DND-41 (cell line): ENCODE results near the gene DNAJB7.

ENCODE experiments used
- ATAC-seq: fragments of 200-7000 bp; cut with Tn5 transposase; 3 replicates; pipeline ENCODE4 v1.9.1; 2021; ENCODE audit warnings: low read depth; ENCODE audit not compliant: insufficient read depth
- DNase-seq: peaks from one replicate; pipeline ENCODE4 v3.0.0-alpha.2; 2020
- H2AFZ ChIP-seq: 2 replicates; pipeline ENCODE4 v1.6.0; 2012; ENCODE audit warnings: low read depth, low read length
- H3K27ac ChIP-seq: 2 replicates; pipeline ENCODE4 v1.5.1; 2012; ENCODE audit warnings: low read length, inconsistent platforms
- H3K27me3 ChIP-seq: fragments of 200-600 bp; sonication (generic); 2 replicates; pipeline ENCODE4 v1.6.0; 2012; ENCODE audit warnings: low read length, mild to moderate bottlenecking, inconsistent platforms; ENCODE audit not compliant: insufficient read depth, poor library complexity
- H3K36me3 ChIP-seq: 2 replicates; pipeline ENCODE4 v1.5.1; 2012; ENCODE audit warnings: low read length, inconsistent platforms; ENCODE audit not compliant: insufficient read depth
- H3K4me1 ChIP-seq: 2 replicates; pipeline ENCODE4 v1.5.1; 2012; ENCODE audit warnings: mild to moderate bottlenecking, low read length; ENCODE audit not compliant: insufficient read depth
- H3K4me2 ChIP-seq: 2 replicates; pipeline ENCODE4 v1.6.0; 2012; ENCODE audit warnings: mild to moderate bottlenecking, moderate library complexity, low read length, inconsistent platforms; ENCODE audit not compliant: insufficient read depth
- H3K4me3 ChIP-seq, 2 experiments: fragments of 200-600 bp in 1 of 2; shearing (Covaris generic) in 1 of 2; 2 replicates each; pipeline ENCODE4 v1.5.1; 2012 to 2016; ENCODE audit warnings: inconsistent platforms in 2 of 2, low read length in 2 of 2, mild to moderate bottlenecking in 2 of 2, low read depth in 1 of 2, moderate library complexity in 1 of 2
- H3K79me2 ChIP-seq: 2 replicates; pipeline ENCODE4 v1.6.0; 2012; ENCODE audit warnings: low read length, inconsistent platforms; ENCODE audit not compliant: insufficient read depth
- H3K9ac ChIP-seq: 2 replicates; pipeline ENCODE4 v1.6.0; 2012; ENCODE audit warnings: low read depth, mild to moderate bottlenecking, inconsistent platforms, low read length, moderate library complexity
- H3K9me3 ChIP-seq: 2 replicates; pipeline ENCODE4 v1.5.1; 2012; ENCODE audit warnings: low read length, moderate library complexity, mild to moderate bottlenecking, inconsistent platforms; ENCODE audit not compliant: insufficient read depth, severe bottlenecking
- H4K20me1 ChIP-seq: 2 replicates; pipeline ENCODE4 v1.6.0; 2012; ENCODE audit warnings: low read length; ENCODE audit not compliant: insufficient read depth
- CTCF ChIP-seq: IDR thresholded peaks from 2 replicates; pipeline ENCODE4 v1.5.1; 2012; ENCODE audit warnings: borderline replicate concordance, low read length, moderate library complexity, mild to moderate bottlenecking; ENCODE audit not compliant: poor library complexity, severe bottlenecking; ENCODE audit errors: extremely low read depth
- EZH2 ChIP-seq: IDR thresholded peaks from 3 replicates; pipeline ENCODE4 v1.6.1; 2012; ENCODE audit warnings: borderline replicate concordance, low read depth, mild to moderate bottlenecking, moderate library complexity, low read length, inconsistent platforms; ENCODE audit not compliant: severe bottlenecking

The DNAJB7 gene

GRCh38 chr22:40844951-40845350 is 17.0 kb downstream of the DNAJB7 start:
- peaks cover 97% of the 10 kb centered on the region for H3K36me3 ChIP-seq
- H3K27me3 ChIP-seq, result no peaks in the 10 kb centered on the region
- ATAC-seq, result no peak
- no peak for TF ChIP-seq CTCF
- no peak for TF ChIP-seq EZH2
- peaks cover under 1% of the 10 kb centered on the region; the same call in 1 of the 2 replicates for H3K4me1 ChIP-seq
- peaks cover 99% of the 10 kb centered on the region for H3K79me2 ChIP-seq
- H3K9me3 ChIP-seq, result no peaks in the 10 kb centered on the region
- H4K20me1 ChIP-seq, result peaks cover 10% of the 10 kb centered on the region; the same call in 1 of the 2 replicates
- no peak overlapping the region for H3K4me2 ChIP-seq
- DNase-seq, result no peak
- no peak overlapping the region for H2AFZ ChIP-seq
- no peak overlapping the region for H3K9ac ChIP-seq
- H3K4me3 ChIP-seq, result no peak overlapping the region
- no peak overlapping the region for H3K27ac ChIP-seq

GRCh38 chr22:40838486-40838885 is 23.4 kb downstream of the DNAJB7 start:
- H3K4me2 ChIP-seq, result no peak overlapping the region
- H3K9me3 ChIP-seq, result no peaks in the 10 kb centered on the region
- ATAC-seq, result no peak
- TF ChIP-seq EZH2, result no peak
- TF ChIP-seq CTCF, result no peak
- H4K20me1 ChIP-seq, result peaks cover 12% of the 10 kb centered on the region
- no peaks in the 10 kb centered on the region for H3K4me1 ChIP-seq
- DNase-seq, result no peak
- peaks cover 83% of the 10 kb centered on the region for H3K79me2 ChIP-seq
- H2AFZ ChIP-seq, result no peak overlapping the region
- H3K36me3 ChIP-seq, result peaks cover 92% of the 10 kb centered on the region
- no peak overlapping the region for H3K27ac ChIP-seq
- no peak overlapping the region for H3K9ac ChIP-seq
- no peak overlapping the region for H3K4me3 ChIP-seq
- no peaks in the 10 kb centered on the region for H3K27me3 ChIP-seq

GRCh38 chr22:40834619-40835018 is 27.3 kb downstream of the DNAJB7 start:
- H3K4me1 ChIP-seq, result no peaks in the 10 kb centered on the region
- H3K4me2 ChIP-seq, result no peak overlapping the region
- DNase-seq (no peak), ATAC-seq (no peak)
- no peak overlapping the region for H3K27ac ChIP-seq
- peaks cover 91% of the 10 kb centered on the region for H3K36me3 ChIP-seq
- H3K4me3 ChIP-seq, result no peak overlapping the region
- H3K9ac ChIP-seq, result no peak overlapping the region
- no peak for TF ChIP-seq EZH2
- TF ChIP-seq CTCF, result no peak
- H3K9me3 ChIP-seq, result no peaks in the 10 kb centered on the region
- no peak overlapping the region for H2AFZ ChIP-seq
- H3K79me2 ChIP-seq, result peaks cover 47% of the 10 kb centered on the region
- H4K20me1 ChIP-seq, result peaks cover 7% of the 10 kb centered on the region
- H3K27me3 ChIP-seq, result no peaks in the 10 kb centered on the region

GRCh38 chr22:40829131-40829530 is 32.8 kb downstream of the DNAJB7 start:
- no peak overlapping the region for H2AFZ ChIP-seq
- H3K4me2 ChIP-seq, result no peak overlapping the region
- H3K36me3 ChIP-seq, result peaks cover 88% of the 10 kb centered on the region
- DNase-seq (no peak), ATAC-seq (no peak)
- no peak overlapping the region for H3K9ac ChIP-seq
- no peak for TF ChIP-seq CTCF
- no peak for TF ChIP-seq EZH2
- no peak overlapping the region for H3K27ac ChIP-seq
- H4K20me1 ChIP-seq, result no peaks in the 10 kb centered on the region; the same call in 1 of the 2 replicates
- H3K4me3 ChIP-seq, result no peak overlapping the region
- H3K9me3 ChIP-seq, result no peaks in the 10 kb centered on the region
- no peaks in the 10 kb centered on the region for H3K4me1 ChIP-seq
- peaks cover 4% of the 10 kb centered on the region; the same call in 1 of the 2 replicates for H3K79me2 ChIP-seq
- H3K27me3 ChIP-seq, result no peaks in the 10 kb centered on the region
